NCI-H2107 treated with DMSO at 0.1 percent for 48 hours (cell line): ENCODE measurements around the gene FRAS1.
"Not testable (repeated sequence)": the region's sequence is repeated elsewhere in the genome, so short reads cannot be mapped to it uniquely, and the experiment has no call there.

Source experiments
- DNase-seq: peaks from one replicate; lab custom pipeline; 2025; ENCODE audit not compliant: unreplicated experiment; lab: John Stamatoyannopoulos, UW

Gene FRAS1

GRCh38 chr4:78099058-78099457 is 41.9 kb downstream of the FRAS1 start:
- DNase-seq: no peak

- no peak for DNase-seq
Observed at GRCh38 chr4:78100060-78100459, 42.9 kb downstream of the FRAS1 start.

- DNase-seq: peak; percentile 21
Observed at GRCh38 chr4:78119698-78120097, 62.6 kb downstream of the FRAS1 start.

GRCh38 chr4:78120144-78120880 is 63.2 kb downstream of the FRAS1 start:
- DNase-seq: no peak

GRCh38 chr4:78121338-78121904 is 64.3 kb downstream of the FRAS1 start:
- no peak for DNase-seq

GRCh38 chr4:78125834-78126331 is 68.8 kb downstream of the FRAS1 start:
- DNase-seq: not testable (repeated sequence)

- DNase-seq: no peak
Observed at GRCh38 chr4:78129383-78130108, 72.4 kb downstream of the FRAS1 start.

GRCh38 chr4:78131403-78131802 is 74.3 kb downstream of the FRAS1 start:
- DNase-seq: no peak

GRCh38 chr4:78136109-78137081 is 79.3 kb downstream of the FRAS1 start:
- no peak for DNase-seq

- DNase-seq: no peak
Observed at GRCh38 chr4:78137532-78137931, 80.4 kb downstream of the FRAS1 start.

- no peak for DNase-seq
Observed at GRCh38 chr4:78138252-78138651, 81.1 kb downstream of the FRAS1 start.

GRCh38 chr4:78143634-78144033 is 86.5 kb downstream of the FRAS1 start:
- DNase-seq: no peak

GRCh38 chr4:78145008-78145407 is 87.9 kb downstream of the FRAS1 start:
- DNase-seq: no peak

- DNase-seq: no peak
Observed at GRCh38 chr4:78145622-78146021, 88.5 kb downstream of the FRAS1 start.

- DNase-seq: no peak
Observed at GRCh38 chr4:78149751-78150542, 92.8 kb downstream of the FRAS1 start.

- no peak for DNase-seq
Observed at GRCh38 chr4:78150543-78150864, 93.4 kb downstream of the FRAS1 start.

- no peak for DNase-seq
Observed at GRCh38 chr4:78152795-78153194, 95.7 kb downstream of the FRAS1 start.

GRCh38 chr4:78154972-78155590 is 98.0 kb downstream of the FRAS1 start:
- DNase-seq: no peak

- DNase-seq: no peak
Observed at GRCh38 chr4:78155616-78156105, 98.5 kb downstream of the FRAS1 start.

GRCh38 chr4:78156520-78156919 is 99.4 kb downstream of the FRAS1 start:
- no peak for DNase-seq
